NCI-H2227 treated with DMSO at 0.1 percent for 48 hours (cell line): ENCODE results near the gene STEEP1.
A peak's percentile ranks its signal among the peaks of the same experiment; 100 is the strongest.

ENCODE experiments used
- DNase-seq: peaks from one replicate; lab custom pipeline; 2025; lab: John Stamatoyannopoulos, UW

The STEEP1 gene

GRCh38 chrX:119565107-119565663, at the start of gene STEEP1:
Gene STEEP1 (minus strand): TSS chrX:119565409. CDS start chrX:119565355, 54 bp downstream.
- peak; percentile 96 for DNase-seq

GRCh38 chrX:119614776-119615175, 49.6 kb upstream of the STEEP1 start:
- DNase-seq = no peak

GRCh38 chrX:119607018-119607389, 41.8 kb upstream of the STEEP1 start:
- DNase-seq = peak; percentile 77

GRCh38 chrX:119606280-119607017, 41.2 kb upstream of the STEEP1 start, which contains the start of gene NKRF:
Gene NKRF (minus strand): TSS chrX:119606424.
- DNase-seq = peak; percentile 97

- DNase-seq = no peak
These were observed 40.5 kb upstream of the STEEP1 start for GRCh38 chrX:119605464-119606279.

- peak; percentile 25 for DNase-seq
These were observed 39.7 kb upstream of the STEEP1 start for GRCh38 chrX:119604766-119605463.

- no peak for DNase-seq
These were observed 37.6 kb upstream of the STEEP1 start for GRCh38 chrX:119602701-119603255.

- DNase-seq = no peak
These were observed 24.6 kb upstream of the STEEP1 start for GRCh38 chrX:119589810-119590209.

- DNase-seq = no peak
These were observed 18.3 kb upstream of the STEEP1 start for GRCh38 chrX:119583431-119584059.

- DNase-seq = no peak
These were observed 14.2 kb upstream of the STEEP1 start for GRCh38 chrX:119579414-119579813.

GRCh38 chrX:119574394-119575266, 9.4 kb upstream of the STEEP1 start, which contains the start of gene UBE2A:
Gene UBE2A (plus strand): TSS chrX:119574563. CDS start chrX:119574712, 149 bp downstream.
- DNase-seq = peak; percentile 95

GRCh38 chrX:119573840-119574393, 8.7 kb upstream of the STEEP1 start:
- DNase-seq = peak; percentile 35

GRCh38 chrX:119573222-119573621, 8.0 kb upstream of the STEEP1 start:
- no peak for DNase-seq

GRCh38 chrX:119570351-119570835, 5.2 kb upstream of the STEEP1 start:
- DNase-seq = no peak

- DNase-seq = no peak
These were observed 12.7 kb downstream of the STEEP1 start for GRCh38 chrX:119552508-119552907.

- no peak for DNase-seq
These were observed 15.7 kb downstream of the STEEP1 start for GRCh38 chrX:119549327-119550016.

GRCh38 chrX:119541188-119541587, 24.0 kb downstream of the STEEP1 start:
- DNase-seq = no peak

GRCh38 chrX:119539872-119540271, 25.3 kb downstream of the STEEP1 start:
- no peak for DNase-seq

GRCh38 chrX:119537487-119537886, 27.7 kb downstream of the STEEP1 start:
- DNase-seq = no peak
